ENCODE results near the gene RCVRN.

The RCVRN gene

DNA sequence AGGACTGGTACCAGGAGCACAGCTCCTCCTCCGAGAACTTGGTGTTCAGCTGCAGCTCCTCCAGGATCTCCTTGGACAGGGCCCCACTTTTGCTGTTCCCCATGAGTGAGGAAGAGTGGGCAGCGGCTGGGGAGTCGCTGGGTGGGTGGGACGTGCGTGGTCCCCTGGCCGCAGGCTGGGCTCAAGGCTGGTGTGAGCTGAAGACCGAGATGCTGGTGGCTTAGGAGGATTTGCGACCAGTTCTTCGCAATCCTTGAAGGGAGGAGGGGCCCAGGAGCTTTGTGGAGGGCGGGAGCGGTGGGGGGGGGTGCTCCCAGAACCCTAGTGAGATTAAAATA is at the start of gene RCVRN:
TSS of gene RCVRN (minus strand) at position 194 of the 338 bp plus-strand sequence. CDS start at position 103, 91 bp downstream.
- no peak for DNase-seq

DNA sequence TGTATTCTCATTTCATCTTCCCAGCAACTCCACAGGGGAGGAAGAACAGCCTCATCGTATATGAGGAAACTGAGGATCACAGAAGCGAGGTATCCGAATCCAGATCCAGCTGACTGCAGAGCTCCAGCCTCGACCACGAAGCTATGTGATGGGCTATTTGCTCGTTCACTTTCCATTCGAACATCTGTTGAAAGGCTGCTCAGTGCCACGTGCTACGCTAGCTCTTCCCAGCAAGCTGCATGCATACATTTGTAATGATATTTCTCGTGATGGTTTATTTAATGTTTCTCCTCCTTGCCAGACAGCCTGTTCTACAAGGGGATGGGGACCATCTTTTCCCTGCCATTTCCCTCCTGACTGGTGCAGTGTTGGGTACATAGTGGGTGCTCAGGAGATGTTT is 48.4 kb upstream of the RCVRN start:
- no peak for DNase-seq

DNA sequence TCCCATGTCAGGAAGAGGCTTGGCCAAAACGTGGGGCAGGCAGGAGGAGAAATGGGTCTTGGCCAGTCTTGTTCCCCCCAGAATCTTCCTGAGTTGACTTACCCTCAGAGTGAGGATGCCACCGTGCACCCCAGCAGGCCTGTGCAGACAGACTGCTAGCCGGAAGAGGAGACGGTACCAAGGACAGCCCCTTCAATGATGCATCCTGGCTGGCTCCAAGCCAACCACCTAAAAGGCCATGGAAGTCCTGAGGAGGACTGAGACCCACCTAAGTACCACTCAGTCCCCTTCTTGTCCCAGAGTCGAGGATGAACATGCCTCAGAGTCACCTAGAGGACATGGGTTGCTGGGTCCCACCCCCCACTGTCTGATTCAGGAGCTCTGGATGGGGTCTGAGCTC is 46.7 kb upstream of the RCVRN start:
- no peak for DNase-seq

DNA sequence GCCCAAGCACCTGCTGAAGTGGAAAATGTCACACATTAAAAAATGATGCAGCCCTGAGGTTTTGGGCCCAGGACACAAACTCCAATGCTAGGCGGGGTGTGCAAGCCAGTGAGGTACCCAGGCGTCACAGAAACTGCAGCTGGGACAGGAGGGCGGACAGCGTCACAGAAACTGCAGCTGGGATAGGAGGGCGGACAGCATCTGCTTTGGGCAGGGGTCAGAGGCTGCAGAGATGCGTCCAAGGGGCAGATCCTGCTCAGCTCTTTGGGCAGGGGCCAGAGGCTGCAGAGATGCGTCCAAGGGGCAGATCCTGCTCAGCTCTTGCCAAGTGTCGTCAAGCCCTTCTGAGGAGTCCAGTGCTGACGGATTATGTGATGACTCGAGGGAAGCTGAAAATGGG is 43.9 kb upstream of the RCVRN start:
- no peak for DNase-seq

DNA sequence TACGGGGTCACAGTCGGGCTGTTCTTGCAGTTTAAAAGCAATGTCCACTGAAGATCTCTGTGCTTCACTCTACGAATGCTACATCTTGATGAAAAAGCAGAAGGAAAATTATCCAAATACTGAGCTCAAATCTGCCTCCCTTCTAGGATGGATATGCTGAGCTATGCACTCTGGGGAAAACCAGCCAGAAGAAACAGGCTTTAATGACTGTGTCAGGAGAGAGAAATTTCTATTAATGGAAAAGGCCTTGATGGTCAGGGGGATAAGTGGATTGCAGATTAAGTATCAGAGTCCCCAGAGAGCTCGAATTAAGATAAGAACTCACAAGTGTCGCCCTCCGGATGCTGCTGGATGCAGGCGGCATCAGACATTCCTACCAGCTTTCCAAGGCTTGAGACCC is 39.6 kb upstream of the RCVRN start:
- no peak for DNase-seq

DNA sequence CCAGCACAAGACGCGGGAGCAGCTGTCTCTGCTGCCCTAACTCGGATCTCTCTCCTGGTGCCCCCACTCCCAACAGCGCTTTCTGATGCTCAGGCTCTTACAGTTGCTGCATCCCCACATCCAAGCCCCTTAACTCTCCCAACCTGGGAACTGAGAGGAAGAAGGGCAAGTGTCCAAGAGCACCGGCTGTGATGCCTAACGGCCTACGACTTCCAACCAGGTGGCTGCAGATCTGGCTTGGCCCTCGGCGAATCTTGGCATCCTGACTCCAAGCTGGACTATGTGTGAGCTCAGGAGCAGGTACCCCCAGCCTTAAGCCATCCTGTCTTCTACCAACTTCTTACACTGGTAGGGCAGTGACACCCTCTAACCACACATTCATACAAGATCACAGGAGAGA is 38.3 kb upstream of the RCVRN start:
- no peak for DNase-seq

DNA sequence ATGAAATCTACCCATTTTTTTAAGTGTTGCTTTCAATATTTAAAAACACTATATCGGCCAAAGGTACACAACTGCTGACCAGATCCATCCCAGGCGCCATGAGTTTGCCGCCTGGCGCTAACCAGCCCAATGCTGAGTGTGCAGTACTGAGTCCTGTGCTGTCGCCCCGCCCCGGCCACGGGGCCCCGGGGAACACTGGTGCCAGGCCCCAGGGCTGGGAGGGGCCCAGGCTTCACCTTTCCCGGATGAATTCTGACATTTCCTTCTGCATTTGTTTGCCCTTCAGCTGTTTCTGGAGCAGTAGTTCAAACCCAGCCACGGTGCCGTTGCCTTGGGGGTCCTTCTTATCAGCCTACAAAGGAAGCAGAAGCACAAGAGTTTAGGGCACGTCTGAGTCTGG is 37.8 kb upstream of the RCVRN start:
- no peak for DNase-seq

DNA sequence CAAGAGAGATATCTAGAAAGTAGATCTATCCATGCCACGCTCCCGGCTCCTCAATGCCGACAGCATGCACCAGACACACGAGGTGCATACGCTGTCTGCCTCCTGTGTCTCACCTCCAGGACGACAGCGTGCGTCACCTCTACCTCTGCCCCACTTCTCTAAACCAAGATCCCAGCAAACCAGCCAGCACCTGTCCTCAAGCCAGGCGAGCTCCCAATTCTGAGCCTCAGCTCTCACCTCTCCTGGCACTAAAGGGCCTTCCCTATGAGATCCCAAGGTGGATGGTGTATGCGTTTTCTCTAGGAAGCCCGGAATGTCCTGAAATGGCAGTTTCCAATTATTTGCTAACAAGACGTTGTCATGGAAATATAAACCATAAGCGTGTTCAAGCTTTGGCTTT is 36.2 kb upstream of the RCVRN start:
- DNase-seq = no peak

DNA sequence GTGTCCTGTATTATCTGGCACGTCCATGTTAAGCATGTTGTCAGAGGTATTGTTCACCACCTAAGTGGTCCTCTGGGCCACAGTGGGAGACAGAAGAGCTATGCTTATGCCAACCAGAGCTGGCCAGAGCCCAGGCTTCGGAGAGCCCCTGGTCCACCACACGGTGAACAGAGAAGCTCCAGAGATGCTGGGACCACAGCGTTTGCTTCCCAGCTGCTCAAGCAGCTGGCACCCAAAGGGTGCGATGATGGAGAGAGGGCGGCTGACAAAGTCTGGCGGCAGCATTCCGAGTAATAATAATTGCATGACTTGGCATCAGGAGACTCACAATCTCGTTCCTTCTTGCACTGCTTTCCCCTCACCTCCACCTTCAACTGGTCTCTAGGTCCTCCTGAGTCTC is 35.8 kb upstream of the RCVRN start:
- DNase-seq = no peak

DNA sequence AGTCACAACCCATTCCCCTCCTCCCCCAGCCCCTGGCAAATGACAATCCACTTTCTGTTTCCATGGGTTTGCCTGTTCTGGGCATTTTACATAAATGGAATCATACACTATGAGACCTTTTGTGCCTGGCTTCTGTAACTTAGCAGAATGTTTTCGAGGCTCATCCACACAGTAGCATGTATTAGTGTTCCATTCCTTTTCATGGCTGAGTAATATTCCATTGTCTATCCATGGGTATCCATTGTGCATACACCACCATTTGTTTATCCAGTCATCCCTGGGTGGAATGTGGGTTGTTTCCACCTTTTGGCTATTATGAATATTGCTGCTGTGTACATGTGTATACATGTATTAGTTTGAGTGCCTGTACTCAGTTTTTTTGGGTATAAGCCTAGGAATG is 33.7 kb upstream of the RCVRN start:
- no peak for DNase-seq

DNA sequence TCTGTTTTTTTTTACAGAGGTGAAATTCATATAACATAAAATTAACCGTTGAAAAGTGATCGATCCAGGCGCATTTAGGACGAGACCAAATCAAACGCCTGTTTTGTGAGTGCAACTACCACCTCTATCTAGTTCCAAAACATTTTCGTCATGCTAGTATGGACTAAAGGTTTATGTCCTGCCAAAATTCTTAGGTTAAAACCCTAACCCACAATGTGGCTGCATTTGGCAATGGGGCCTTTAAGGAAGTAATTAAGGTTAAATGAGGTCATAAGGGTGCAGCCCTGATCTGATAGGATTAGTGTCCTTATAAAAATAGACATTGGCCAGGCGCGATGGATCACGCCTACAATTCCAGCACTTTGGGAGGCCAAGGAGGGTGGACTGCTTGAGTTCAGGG is 32.8 kb upstream of the RCVRN start:
- DNase-seq = no peak

DNA sequence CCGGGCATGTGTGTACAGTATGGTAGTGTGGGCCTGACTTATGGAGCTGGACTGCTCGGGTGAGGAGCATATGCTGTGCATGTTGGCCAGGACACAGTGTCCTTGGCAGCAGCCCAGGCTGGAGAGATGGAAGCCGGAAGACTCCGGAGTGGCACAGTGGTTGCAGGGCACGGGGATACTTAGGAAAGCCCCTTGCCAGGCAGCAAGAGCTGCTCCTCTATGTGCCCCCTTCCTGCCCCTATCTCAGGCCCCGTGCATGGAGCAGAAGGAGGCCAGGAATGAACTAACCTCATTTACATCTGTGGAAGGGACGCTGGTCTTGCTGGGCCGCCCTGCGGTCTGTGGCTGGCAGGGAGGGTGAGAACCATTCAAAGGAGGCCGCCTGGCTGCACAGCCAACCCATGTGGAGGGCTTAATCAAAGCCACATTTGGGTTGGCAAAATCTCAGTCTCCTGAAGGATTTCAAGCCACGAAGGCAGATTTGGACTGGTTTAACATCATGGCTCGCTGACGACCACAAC is 32.2 kb upstream of the RCVRN start:
- no peak for DNase-seq

DNA sequence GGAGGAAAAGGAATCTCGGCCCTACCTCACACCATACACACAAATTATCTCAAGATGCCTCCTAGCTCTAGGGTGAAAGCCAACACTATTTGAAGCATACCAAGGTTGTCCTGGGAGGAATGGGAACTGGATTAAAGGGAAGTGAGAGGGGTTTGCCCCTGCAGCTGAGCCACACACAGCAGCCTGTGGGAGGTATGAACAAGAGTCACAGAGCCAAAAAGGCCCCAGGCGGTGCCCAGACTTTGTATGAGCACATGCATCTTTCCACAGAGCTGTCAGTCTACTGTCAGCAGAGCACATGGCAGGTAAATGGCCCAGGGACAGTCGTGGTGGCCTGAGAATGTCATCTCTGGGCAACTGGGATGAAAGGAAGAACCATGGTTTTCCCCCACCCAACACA is 31.0 kb upstream of the RCVRN start:
- no peak for DNase-seq

DNA sequence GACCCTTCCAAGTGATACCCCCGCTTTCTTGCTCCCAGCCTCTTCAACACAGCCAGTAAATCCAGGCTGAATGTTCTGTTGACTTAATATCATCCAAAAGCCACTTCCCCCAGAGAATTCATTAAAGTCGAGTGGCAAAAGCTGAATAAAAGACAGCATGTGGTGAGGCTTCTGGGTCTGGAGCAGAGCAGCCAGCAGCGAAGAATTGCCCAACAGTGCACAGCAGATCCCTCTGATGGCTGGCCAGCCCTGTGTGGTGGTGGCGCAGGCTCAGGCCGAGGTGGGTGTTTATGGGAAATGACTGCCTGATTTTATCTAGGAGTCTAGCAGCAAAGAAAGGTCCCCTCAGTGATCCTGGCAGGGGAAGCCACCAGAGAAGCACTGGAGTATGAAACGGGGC is 30.3 kb upstream of the RCVRN start:
- no peak for DNase-seq

DNA sequence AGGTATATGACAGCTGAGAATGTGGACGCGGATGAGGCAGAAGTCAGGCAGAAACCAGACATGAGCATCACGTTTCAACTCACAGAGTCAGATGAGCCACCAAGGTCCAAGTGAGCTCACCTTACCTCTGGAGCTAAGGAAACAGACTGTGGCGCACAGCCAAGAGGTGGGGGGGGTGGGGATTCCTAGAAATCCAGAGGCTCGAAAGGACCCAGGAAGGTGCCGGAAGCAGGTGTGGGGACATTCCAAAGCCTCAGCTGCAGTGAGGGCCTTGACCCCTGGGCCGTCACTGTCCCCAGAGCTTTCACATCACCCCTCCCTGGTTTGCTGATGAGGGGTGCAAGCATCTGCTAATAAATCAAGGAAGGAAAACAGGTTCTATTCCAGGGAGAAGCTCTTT is 29.3 kb upstream of the RCVRN start:
- DNase-seq = no peak

DNA sequence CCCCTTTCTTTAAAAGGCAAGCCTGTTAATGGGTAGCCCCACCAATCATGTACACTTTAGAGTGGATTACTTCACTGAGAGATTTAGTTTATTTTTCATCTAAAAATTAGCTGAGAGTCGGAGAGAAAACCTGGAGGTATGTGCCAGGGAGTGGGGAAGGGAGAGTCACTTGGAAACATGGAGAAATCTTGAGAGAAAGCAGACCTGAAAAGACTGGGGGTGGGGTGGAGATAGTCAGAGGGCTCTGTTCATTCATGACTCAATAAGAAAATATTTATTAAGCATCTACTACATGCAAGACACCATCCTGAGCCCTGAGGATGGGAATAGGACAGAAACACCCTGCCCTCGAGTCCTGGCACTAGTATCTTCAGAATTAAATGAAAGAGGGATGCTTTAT is 27.4 kb upstream of the RCVRN start:
- no peak for DNase-seq

DNA sequence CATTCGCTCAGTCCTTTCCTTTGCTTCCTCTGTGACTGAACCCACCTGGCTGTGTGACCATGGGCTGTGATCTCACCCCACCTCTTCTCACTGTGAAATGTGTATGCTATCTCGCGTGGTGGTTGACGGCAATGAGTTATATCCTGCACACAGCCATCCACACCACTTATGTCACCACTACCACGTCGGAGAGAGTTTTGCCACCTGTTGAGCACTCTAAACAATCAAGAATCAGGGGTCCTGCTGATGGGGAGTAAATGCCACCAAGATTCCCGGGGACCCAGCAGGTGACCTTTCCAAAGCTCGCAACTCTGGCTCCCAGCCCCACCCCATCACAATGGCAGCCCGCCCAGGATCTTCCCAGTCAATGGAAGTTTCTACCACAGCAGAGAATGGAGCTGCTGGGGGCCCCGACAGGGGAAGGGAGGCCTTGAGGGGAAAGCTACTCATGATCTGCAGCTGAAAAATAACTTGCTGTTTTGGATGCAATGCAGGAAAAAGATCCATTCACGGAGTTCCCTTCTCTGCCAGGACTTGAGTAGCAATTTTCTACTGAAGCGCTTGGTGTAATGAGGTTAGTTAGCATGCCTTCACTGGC is 26.2 kb upstream of the RCVRN start:
- DNase-seq = no peak

DNA sequence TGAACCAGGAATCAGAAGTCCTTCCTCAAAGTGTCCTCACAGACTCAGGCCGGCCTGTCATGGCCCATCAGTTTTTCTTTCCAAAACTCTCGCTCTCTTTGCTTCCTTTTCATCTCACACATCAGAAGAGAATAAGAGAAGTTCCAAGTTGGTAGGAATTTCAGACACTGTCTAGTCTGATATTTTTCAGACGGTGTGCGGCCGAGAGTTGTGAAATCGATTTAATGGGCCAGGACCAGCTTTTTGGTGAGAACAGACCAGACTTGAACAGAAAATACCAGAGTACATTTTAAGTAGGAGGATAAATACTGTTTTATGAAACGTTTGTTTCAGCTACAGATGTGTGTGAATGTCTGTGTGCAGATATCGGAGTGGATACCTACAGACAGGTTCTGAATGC is 24.8 kb upstream of the RCVRN start:
- no peak for DNase-seq

DNA sequence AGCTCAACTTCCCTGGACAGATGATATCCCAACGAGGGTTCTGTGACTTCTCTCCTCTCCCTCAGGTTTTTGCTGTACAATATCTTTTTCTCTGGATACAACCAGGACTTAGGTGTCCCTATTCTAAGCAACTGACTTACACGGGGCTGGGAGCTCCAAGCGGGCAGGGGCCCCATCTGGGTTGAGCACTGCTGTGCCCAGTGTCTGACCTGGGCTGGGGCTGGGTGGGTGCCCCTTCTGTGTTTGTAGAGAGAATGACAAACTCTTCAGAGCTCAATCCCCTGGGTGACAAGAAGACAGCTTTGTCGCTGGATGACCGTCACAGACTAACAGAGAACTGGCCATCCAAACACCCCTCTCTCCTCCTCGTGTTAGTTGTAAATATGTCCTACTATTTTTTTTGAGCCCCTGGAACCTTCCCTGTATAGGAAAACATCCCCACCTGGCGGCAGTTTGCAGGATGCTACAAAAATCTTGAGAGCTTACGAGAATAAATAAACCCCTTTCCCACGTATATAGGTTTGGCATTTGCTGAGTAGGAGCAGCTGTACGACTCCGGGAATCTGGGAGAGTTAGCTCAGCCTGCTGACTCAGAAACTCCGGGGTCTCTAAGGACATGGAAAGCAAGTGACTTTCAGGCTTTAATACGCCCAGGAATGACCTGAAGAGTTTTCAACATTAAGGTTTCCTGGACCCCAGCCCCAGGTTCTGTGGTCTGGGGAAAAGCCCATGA is 23.7 kb upstream of the RCVRN start:
- DNase-seq = no peak

DNA sequence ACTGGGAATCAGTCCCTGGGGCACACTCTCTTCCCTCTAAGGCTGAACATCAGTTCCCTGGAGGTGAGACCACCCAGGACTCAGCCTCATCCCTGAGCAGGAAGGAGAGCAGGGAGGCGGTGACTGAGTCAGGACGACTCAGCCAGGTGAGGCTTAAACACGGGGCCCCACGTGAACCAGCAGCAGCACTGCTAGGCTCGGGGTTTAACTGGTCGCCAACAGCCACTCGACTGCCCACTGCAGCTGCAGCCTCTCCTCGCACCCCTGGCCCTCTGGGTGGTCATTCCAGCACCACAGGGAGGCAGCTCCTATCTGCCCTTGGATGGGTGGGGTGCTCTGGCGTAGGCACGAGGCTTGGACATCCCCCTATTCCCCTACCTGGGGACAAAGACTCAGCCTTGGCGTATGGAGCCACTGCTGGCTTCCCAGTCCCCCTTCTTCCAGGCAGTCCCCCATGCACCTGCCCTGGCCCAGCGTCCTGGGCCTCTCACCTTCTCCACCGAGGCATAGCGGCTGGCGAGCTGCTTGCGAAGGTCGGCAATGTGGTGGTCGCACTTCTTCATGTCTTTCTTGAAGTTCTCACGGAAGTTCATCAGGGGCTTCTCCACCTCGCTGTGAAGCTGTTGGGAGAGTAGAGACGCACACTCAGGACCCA is 21.2 kb upstream of the RCVRN start:
- no peak for DNase-seq

DNA sequence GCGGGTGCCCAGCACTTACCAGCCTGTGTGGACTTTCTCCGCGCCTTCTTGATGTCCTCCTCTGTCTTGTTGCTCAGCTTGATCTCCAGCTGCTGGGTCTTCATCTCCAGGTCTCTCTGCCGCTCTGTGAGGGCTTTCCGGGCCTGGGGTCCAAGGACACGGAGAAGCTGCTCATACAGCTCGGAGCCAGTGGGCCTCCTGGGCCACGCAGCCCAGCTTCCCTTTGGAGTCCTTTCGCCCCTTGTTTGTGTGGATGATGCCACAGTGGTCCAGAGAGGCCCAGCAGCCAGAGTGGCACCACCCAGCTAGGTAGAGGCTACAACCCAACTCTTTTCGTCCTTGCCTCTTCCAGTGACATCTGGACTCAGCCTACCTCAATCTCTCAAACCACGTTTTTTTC is 20.4 kb upstream of the RCVRN start:
- no peak for DNase-seq

DNA sequence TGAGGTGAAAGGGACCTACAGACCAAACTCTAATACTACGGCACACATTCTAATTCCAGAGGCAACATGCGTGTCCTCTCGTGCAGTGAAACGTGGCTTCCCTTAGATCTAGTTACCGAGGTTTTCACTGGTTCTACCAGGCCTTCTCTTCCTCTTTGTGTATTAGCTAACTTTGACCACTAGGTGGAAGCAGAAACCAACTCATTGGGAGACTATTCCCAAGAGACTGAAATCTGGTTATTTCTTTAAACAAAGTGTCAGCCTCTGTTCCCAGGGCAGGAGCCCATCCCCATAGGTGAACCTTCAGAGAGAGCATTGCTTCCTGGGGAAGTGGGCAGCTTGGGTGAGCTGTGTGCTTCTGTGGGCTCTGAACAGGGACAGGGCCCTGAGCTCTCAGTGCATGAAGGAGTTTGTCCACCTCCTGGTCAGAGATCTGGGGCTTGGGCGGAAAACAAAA is 19.7 kb upstream of the RCVRN start:
- DNase-seq = peak; percentile 3

DNA sequence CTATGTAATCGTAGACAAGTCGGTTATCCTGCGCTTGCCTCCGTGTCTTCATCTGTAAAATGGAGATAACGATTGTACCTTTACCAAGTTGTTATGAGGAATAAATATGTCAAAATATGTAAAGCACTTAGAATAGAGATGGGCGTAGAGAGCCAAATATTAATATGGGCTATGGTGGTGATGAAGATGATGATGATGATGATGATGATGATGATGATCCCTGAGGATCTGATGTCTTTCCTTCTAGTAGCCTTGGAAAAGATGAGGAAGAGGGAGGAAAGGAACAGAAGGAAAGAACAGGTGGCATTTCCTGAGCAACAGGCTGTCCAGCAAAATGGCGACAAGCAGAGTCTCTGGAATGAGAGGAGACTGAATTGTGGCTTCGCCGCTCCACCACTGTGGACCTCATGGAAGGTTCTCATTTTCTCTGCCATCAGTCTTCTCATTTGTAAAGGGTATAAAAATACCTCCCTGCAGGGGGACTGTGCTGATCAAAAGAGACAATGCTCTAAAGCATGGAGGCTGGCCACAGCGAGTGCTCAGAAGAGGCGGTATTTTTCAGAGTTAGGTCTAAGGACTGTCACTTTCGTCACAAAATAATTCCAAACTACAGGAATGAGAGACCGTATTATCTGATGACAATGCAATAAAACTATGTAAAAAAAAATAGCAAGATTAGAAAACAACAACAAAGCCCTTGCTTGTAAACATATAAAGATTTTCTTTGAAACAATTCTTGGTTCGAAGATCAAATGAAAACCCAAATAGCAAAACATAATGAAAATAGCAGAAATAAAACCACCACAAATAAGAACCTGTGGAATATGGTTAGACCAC is 17.2 kb upstream of the RCVRN start:
- DNase-seq = no peak

Data from NCI-H446 treated with DMSO at 0.1 percent for 48 hours (cell line).